ENCODE measurements around the gene TIAM2.

TIAM2 gene

DNA sequence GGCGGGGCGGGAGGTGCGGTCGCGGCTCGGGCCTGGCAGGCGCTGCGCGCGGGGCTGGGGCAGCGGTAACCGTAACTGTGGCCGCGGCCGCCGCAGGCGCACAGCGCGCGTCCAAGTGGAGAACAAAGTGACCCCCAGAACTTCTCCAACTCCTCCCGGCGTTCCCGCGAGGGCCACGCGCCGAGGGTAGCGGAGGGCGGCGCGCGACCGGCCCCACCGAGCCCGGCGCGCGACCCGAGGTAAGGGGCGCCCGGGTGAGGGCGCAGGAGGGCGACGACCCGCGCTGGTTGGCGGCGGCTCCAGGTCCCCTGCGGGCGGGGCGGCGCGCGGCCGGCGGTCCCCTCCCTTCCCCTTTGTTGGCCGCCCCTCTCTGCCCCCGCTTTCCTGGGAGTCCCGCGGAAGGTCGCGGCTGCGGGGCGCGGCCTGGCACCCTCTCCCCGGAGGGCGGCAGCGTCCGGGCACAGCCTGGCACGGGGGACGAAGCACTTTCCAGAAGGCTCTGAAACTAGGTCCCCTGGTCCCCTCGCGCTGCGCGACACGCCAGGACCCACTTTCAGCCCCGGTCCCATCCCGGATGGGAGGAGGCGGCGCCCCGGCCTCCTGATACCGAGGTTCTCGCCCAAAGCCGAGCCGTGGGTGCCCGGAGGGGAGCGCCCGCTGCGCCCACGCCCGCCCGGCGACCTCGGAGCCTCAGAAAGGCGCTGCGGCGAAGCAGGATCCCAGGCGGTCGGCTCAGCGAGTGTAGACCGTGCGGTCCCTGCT lies at the start of gene TIAM2:
Gene TIAM2 (plus strand): TSS at position 62 of the 762 bp plus-strand sequence. CDS start 133,909 bp downstream, outside the sequence.
- peak; percentile 24 for DNase-seq (ENCODE audit: low read depth, low spot score)
- peak within 1 kb of the TSS; percentile 69 for H3K4me3 ChIP-seq (ENCODE audit: low read depth, low read length)
- in situ Hi-C loops (cut with HindIII; ENCODE audit: low sequenced_read_pairs), result no loop called here
- TF ChIP-seq, protein P1, sequence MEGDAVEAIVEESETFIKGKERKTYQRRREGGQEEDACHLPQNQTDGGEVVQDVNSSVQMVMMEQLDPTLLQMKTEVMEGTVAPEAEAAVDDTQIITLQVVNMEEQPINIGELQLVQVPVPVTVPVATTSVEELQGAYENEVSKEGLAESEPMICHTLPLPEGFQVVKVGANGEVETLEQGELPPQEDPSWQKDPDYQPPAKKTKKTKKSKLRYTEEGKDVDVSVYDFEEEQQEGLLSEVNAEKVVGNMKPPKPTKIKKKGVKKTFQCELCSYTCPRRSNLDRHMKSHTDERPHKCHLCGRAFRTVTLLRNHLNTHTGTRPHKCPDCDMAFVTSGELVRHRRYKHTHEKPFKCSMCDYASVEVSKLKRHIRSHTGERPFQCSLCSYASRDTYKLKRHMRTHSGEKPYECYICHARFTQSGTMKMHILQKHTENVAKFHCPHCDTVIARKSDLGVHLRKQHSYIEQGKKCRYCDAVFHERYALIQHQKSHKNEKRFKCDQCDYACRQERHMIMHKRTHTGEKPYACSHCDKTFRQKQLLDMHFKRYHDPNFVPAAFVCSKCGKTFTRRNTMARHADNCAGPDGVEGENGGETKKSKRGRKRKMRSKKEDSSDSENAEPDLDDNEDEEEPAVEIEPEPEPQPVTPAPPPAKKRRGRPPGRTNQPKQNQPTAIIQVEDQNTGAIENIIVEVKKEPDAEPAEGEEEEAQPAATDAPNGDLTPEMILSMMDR (IDR thresholded peaks at IDR 0.05; ENCODE audit: low read depth, low read length), result no peak

DNA sequence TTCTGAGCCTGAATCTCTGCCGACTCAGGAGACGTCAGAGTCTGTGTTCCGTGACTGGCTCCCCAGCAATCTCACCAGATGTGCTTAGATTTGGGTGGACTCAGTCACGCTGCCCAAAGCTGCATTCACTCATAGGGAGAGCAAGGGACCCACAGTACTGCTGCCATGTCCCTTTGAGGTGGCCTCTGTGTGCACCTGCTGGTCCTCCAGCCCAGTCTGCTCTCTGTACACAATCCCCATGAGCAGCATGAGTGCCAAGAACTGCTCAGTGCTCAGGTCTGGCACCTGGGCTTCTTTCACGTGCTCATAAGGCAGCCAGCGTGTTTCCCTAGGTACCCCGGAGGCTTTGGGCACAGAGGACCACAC lies 44.2 kb upstream of the TIAM2 start:
- in situ Hi-C loops (cut with HindIII; ENCODE audit: low sequenced_read_pairs), result no loop called here
- no peak for DNase-seq (ENCODE audit: low read depth, low spot score)
- H3K4me3 ChIP-seq (ENCODE audit: low read depth, low read length), result no peak overlapping the region
- TF ChIP-seq, protein P1 (IDR thresholded peaks at IDR 0.05; ENCODE audit: low read depth, low read length), result no peak

DNA sequence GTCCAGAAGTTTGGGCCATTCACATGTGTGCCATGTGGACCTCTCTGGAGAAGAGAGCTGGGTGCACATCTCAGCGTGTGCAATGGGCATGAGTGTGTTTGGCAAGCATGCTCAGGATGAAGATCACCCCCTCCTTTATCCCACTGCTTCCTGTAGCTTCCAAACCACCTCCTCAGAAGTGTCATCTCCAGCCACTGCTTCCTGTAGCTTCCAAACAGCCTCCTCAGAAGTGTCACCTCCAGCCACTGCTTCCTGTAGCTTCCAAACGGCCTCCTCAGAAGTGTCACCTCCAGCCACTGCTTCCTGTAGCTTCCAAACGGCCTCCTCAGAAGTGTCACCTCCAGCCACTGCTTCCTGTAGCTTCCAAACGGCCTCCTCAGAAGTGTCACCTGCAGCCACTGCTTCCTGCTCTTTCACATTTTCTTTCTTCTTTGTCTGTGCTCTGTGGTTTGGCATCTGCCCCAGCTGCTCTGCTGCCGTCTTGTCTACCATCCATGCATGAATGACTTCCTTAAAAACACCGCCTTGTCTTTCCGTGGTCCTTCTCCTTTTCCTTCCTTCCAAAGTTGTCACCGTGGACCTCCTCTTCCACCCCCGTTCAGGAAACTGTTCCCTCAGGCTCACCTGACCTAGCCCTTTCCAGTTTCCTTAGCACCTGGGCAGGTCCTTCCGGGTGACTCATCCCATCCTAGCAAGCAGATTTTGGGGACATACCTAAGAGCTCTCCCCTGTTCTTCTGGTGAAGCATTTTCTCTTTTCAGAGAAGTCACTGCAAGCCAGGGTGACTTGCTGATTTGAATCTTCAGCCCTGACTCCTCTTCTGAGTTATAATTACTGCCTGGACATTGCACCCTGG lies 43.5 kb upstream of the TIAM2 start:
- no peak overlapping the region for H3K4me3 ChIP-seq (ENCODE audit: low read depth, low read length)
- no peak for DNase-seq (ENCODE audit: low read depth, low spot score)
- in situ Hi-C loops (cut with HindIII; ENCODE audit: low sequenced_read_pairs), result no loop called here
- TF ChIP-seq, protein P1 (IDR thresholded peaks at IDR 0.05; ENCODE audit: low read depth, low read length), result no peak

DNA sequence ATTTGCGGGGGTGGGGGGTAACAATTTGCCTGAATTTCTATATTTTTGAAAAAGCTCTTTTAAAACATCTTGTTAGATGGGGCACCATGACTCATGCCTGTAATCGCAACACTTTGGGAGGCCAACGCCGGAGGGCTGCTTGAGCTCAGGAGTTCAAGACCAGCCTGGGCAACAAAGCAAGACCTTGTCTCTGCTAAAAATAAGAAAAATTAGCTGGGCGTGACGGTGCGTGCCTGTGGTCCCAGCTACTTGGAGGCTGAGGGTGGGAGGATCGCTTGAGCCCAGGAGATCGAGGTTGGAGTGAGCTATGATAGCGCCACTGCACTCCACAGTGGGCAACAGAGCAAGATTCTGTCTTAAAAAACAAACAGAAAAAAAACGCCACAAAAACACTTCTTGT lies 41.5 kb upstream of the TIAM2 start:
- TF ChIP-seq, protein P1 (IDR thresholded peaks at IDR 0.05; ENCODE audit: low read depth, low read length), result no peak
- in situ Hi-C loops (cut with HindIII; ENCODE audit: low sequenced_read_pairs), result no loop called here
- no peak for DNase-seq (ENCODE audit: low read depth, low spot score)
- no peak overlapping the region for H3K4me3 ChIP-seq (ENCODE audit: low read depth, low read length)

DNA sequence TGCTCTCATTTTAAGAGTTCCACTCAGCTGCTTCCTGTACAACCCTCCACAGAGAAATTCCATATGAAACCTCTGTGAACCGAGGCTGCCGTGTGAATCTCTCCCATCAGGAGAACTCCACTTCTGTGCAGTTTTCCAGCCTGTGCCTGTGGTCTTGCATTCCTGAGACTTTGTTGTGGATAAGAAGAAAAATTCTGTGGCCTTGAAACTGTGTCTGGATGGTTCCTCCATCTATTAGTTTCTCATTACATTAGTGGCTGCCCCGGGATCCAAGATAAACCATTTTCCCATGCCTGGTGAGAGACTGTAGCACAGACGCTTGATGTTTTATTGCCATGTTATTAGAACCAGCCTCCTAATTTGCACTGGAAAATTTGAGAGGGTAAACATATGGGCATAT lies 40.8 kb upstream of the TIAM2 start:
- no peak overlapping the region for H3K4me3 ChIP-seq (ENCODE audit: low read depth, low read length)
- TF ChIP-seq, protein P1 (IDR thresholded peaks at IDR 0.05; ENCODE audit: low read depth, low read length), result no peak
- in situ Hi-C loops (cut with HindIII; ENCODE audit: low sequenced_read_pairs), result no loop called here
- DNase-seq (ENCODE audit: low read depth, low spot score), result peak; percentile 33

DNA sequence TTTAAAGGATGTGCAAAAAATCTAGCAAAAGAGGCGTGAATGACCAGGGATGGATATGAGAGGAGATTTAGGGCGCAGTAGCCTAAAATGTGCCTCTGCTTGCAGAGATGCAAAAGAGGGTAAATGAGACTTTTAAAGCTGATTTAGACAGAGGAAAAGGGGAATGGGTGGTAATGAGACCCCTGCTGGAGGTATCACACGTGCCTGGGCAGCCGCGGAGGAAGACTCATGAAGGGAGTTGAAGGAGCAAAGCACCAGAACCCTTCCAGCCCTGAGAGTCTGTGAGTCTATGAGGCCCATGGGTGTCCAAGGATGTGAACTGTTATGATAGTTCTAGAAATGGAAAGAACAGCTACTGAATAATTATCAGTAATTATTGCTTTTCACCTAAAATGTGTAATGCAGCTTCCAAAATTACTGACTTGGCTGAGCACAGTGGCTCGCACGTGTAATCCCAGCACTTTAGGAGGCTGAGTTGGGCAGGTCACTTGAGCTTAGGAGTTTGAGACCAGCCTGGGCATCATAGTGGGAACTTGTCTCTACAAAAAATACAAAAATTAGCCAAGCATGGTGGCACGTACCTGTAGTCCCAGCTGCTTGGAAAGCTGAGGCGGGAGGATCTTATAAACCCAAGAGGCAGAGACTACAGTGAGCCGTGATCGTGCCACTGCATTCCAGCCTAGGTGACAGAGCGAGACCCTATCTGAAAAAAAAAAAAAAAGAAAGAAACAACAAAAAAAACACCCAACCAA lies 38.2 kb upstream of the TIAM2 start:
- H3K4me3 ChIP-seq (ENCODE audit: low read depth, low read length), result no peak overlapping the region
- in situ Hi-C loops (cut with HindIII; ENCODE audit: low sequenced_read_pairs), result no loop called here
- TF ChIP-seq, protein P1 (IDR thresholded peaks at IDR 0.05; ENCODE audit: low read depth, low read length), result no peak
- no peak for DNase-seq (ENCODE audit: low read depth, low spot score)
